ENCODE results near the gene GALNT15. TPM values are rescaled to one million over a fixed set of nuclear protein-coding genes. Genes with fewer than 3 reads are reported as not detected.

GALNT15 gene
- total and polyA plus RNA-seq, 2 donors = 2.6 to 41.2 TPM

Other genes starting within 250 kb of the GALNT15 start
- gene DPH3, start 90.3 kb downstream of the GALNT15 start, total RNA-seq = 14.5 TPM
- gene DPH3, start 90.3 kb downstream of the GALNT15 start, polyA plus RNA-seq = 21.2 TPM
- 31.6 TPM for gene OXNAD1, start 90.5 kb downstream of the GALNT15 start, total RNA-seq
- gene OXNAD1, start 90.5 kb downstream of the GALNT15 start, polyA plus RNA-seq = 34.4 TPM

Measured in thymus (tissue), 2 donors.